Esophagus squamous epithelium (tissue), 4 donors: Measurements from ENCODE around the gene LAMA3.

Source experiments
- CTCF ChIP-seq, 6 experiments: fragments of 450-650 bp in 4 of 6; fragments of 200-600 bp in 2 of 6; sonication (generic) in 2 of 6; IDR thresholded peaks; one replicate each; pipeline ENCODE4 v1.5.1; 2016 to 2019; ENCODE audit warnings: antibody characterized with exemption in 6 of 6, mild to moderate bottlenecking in 4 of 6, moderate library complexity in 4 of 6
- POLR2A ChIP-seq, 4 donors: fragments of 450-650 bp; IDR thresholded peaks; one replicate each; pipeline ENCODE4 v1.6.1; 2017; ENCODE audit warnings: antibody characterized with exemption in 4 of 4, mild to moderate bottlenecking in 4 of 4, moderate library complexity in 3 of 4

GRCh38 chr18:23971666-23972230, 282.5 kb downstream of the LAMA3 start:
- TF ChIP-seq CTCF (IDR thresholded peaks at IDR 0.05) (no peak), POLR2A (IDR thresholded peaks at IDR 0.05) (no peak)
